Stimulated activated CD4-positive, alpha-beta T cell treated with anti-CD3 and anti-CD28 coated beads, Interleukin-15, amount 100 ng/mL, for 24 hours (primary cell): ENCODE data around the gene CD68.
"Not testable (repeated sequence)": the region's sequence is repeated elsewhere in the genome, so short reads cannot be mapped to it uniquely, and the experiment has no call there.

ENCODE experiments used
- DNase-seq: peaks from one replicate; pipeline ENCODE4 v3.0.0-alpha.2; 2020

CD68 gene

GRCh38 chr17:7582396-7583252, 3.2 kb downstream of the CD68 start:
- DNase-seq = no peak

- peak; percentile 96 for DNase-seq
Measured at GRCh38 chr17:7583253-7584109, 4.0 kb downstream of the CD68 start, which contains the start of gene MPDU1. MPDU1 (plus strand) TSS chr17:7583852; CDS start chr17:7583863, 11 bp downstream.

GRCh38 chr17:7586673-7587419, 7.4 kb downstream of the CD68 start:
- DNase-seq = no peak

DNA sequence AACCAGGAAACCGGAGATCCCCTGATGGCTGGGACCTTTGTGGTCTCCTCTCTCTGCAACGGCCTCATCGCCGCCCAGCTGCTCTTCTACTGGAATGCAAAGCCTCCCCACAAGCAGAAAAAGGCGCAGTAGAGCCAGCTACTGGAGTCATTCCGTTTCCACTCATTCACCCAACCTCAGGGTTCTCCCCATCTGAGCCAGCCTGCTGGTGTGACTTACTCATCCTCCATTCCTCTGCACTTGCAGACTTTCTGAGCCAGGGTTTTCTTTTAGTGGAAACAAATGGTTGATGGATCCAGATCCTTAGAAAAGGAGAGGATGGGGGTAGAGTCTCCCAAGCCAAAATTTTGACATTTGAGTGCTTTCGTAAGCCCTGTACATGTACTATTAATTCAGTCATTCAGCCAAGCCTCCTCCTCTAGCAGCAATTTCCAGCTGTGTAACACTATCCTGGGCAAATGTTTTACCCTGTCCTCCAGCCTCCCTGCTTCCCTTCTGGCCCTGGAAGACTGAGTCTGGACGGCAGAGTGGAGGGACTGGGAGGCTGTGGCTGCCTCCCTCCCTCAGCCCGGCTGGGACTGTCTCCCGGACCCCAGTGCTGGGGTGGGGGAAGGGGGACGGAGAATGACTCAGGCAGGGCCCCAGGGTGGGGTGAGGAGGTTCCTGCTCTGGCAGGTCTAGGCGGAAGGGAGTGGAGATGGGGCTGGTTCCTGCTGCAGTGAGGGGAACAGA, 8.1 kb downstream of the CD68 start:
- no peak for DNase-seq

GRCh38 chr17:7588553-7589203, 9.2 kb downstream of the CD68 start:
- no peak for DNase-seq

DNA sequence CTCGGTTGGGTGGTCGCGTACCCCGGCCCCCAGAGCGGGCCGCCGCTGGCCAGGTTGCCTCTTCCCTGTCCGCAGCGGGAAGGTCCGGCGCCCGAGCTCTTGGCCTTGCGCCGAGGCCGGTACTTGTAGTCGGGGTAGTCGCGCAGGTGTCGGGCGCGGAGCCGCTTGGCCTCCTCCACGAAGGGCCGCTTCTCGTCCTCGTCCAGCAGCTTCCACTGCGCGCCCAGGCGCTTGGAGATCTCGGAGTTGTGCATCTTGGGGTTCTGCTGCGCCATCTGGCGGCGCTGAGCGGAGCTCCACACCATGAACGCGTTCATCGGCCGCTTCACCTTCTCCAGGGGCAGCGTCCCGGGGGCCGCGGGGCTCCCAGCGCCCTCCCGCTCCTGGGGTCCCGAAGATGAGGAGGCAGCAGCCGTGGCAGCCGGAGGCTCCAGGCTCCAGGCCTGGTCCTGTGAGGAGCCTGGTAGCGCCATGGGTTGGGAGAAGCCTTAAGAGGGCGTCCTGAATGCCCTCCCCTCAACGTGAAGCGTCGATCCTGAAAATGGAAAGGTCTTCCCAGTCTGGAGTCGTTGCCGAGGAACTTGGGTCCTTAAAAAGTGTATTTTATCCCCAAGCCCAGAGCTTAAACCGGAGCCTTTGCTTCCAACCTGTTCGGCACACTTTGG, 9.9 kb downstream of the CD68 start:
- DNase-seq = peak; percentile 75

DNA sequence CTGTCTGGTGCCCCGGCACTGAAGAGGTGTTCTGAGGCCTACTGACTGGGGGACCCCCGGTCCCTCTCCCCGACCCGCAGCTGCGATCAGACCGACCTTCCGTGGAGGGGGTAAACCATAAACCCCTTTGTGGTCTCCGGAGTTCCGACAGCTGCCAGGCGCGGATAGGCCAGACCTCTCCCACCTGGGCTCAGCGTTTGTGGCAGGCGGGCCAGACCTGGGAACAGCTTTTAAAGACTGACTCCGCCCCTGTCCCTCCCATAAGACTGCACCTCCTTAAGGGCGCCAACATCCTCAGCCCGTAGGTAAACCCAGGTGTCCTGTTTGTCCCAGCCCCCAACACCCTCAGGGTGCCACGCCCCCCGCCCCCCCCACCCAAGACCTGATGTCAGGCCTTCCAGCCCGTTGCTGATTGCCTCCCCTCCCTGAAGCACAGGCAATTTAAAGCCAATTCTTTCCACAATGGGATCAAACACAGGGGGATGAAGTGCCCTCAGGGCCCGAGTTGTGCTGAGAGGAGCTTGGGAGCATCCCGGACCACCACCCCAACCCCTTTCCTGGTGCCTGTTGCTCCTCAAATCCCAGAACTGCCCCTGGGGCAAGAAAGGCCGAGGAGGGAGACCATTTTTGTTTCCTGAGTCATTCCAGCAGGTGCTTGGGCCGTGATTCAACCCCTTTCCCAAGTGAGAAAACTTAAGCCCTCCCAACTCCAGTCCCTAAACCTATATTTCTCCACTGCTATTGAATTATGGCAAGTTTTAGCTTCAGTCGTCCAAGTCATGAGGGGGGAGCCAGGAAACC, 10.7 kb downstream of the CD68 start, which contains the start of gene SOX15:
SOX15 (minus strand) TSS at position 204 of the 801 bp plus-strand sequence. CDS start 418 bp downstream, outside the sequence.
- no peak for DNase-seq

- DNase-seq = no peak
Measured at GRCh38 chr17:7590743-7591142, 11.3 kb downstream of the CD68 start.

- no peak for DNase-seq
Measured at GRCh38 chr17:7591596-7591995, 12.2 kb downstream of the CD68 start.

DNA sequence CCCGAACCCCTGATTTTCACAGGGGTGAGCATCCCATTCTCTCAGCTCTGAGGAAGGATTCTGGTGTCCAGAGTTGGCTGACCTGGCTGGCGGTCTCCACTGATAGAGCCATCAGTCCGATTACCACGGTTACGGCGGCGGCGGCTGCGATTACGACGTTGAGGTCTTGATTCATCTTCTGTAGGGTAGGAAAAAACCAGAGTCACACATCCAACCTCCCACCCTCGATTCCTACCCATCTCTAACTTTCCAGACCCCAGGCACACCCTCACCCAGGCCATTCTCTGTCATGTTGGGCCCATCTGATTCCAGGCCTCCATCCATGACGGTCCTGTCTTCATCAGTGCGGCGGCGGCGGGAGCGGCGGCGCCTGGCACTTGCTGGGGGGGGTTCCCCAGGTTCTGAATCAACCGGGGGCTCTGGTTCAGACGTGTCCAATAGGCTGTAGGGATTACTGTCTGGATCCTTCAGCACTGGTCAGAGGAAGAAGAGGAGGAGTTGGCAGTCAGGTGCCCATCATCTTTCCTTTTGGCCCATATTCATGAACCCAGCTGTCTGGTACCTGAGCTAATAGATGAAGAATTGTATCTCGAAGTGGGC, 13.1 kb downstream of the CD68 start:
- no peak for DNase-seq

DNA sequence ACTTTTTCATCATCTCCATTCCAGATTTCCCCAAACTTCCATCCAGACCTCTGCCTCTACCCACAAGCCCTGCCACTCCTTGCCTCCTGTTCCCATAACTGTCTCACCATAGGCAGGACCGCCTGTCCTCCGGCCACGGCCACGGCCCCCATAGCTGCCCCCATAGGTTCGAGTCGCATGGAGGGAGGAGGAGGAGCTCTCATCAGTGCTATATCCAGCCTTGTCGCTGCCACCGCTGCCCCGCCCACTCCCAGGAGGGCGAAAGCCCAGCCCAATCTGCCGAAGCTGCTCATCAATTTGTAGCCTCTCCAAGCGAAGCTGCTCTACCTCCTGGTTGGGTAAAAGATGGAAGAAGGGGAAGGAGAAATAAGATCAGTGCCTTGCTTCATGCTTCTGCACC, 13.9 kb downstream of the CD68 start:
- no peak for DNase-seq

GRCh38 chr17:7597561-7597960, 18.1 kb downstream of the CD68 start:
- not testable (repeated sequence) for DNase-seq

- no peak for DNase-seq
Measured at GRCh38 chr17:7606280-7606679, 26.8 kb downstream of the CD68 start.

DNA sequence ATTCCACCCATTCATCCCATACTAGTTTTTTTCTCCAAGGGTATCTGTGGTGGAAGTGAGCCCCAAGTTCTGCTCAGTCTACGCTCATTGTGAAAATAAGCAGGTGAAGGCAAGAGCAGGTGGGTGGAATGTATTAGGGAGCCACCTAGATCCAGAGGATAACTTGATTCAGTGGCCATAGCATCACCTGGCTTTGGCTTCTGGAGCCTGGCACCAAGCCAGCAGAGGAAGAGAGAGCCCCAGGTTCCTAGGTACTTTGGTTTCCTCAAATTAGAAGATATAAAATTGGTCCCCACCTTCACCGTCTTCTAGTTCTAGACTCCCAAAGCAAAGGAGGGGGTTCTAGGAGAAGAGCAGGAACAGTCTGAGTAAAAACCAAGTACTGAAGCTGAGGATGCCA, 31.2 kb downstream of the CD68 start:
- no peak for DNase-seq

DNA sequence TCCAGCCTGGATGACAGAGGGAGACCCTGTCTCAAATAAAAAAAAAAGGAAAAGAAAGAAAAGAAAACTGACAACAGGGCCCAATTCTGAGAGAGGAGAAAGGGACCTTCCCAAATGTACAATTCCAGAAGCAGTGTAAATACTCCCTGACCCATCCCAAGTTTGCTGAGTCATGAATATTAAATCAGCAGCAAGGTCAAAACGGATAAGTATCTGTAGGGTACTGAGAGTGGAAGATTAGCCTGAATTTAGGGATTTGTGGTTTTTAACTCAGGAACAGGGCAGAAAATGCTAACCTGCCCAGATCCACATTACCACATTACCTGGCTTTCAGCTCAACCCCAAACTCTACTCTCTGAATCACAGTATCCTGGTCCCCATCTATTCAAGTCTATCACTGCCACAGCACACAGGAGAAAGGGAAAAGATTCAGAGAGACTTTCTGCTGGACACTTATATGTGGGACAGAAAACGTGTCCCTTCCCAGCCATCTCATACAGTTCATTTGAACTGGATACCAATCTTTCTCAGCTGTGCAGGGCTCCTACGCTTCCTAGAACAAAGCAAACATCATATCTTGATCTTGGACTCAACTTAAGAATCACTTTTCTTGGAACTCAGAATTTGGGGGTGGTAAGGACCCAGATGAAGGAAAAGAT, 32.3 kb downstream of the CD68 start:
- no peak for DNase-seq

DNA sequence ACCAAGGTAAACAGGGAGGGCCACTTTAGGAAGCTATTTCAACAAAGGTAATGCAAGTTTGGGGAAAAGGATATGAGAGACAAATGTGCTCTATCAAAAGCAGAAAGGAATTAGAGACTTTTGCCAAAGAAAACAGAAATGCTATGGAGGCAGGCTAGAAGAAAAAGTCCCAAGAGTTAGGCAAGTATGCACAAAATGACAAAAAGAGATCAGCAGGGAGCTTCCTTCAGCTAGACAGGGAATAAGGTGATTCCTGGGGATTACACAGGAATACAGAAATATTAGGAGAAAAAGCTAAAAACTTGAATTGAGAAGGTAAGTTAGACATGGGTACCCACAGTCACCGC, 32.8 kb downstream of the CD68 start:
- no peak for DNase-seq

GRCh38 chr17:7613769-7614424, 34.5 kb downstream of the CD68 start:
- DNase-seq = no peak

DNA sequence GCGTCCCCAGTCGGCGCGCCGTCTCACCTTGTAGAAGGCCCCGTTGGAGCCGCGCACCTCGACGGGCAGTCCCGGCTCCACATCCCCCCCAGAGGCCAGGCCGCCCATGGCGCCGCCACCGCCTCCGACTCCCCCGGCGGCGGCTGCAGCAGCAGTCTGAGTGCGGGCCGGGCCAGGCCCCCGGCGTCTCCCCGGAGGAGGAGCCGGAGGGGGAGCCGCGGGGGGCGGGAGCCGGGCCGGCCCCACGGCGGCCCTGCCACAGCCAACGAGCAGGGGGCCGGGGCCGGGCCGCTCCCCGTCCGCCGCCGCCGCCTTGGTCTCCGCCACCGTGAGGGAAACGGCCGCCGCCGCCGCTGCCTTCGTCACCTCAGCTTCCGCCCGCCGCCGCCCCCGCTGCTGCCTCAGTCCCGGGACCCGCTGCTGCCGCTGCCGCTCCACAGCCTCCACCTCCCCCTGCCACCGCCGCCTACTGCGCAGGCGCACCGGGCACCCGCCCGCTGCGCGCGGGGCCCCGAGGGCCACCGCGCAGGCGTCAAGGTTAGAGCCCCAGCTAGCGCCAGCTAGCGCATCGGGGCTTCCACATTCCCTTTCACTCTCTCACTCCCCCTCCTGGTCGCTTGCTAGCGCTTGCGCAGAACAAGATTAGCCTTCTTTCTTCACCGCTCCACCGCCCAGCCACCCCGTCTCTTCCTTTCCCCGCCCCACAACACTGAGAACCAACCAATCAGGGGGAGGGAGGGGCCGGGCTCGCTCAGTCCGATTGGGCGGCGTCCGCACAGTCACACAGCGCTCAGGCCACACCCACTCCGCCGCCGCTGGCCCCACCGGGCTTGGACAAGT, 35.2 kb downstream of the CD68 start, which contains the start of gene FXR2:
FXR2 (minus strand) TSS at position 473 of the 840 bp plus-strand sequence; CDS start at position 108, 365 bp downstream.
- DNase-seq = peak; percentile 100
